B cell (primary cell): Measurements from ENCODE around the gene ADO. TPM values are rescaled to one million over a fixed set of nuclear protein-coding genes. Genes with fewer than 3 reads are reported as not detected.

ENCODE experiments used
- ATAC-seq: fragments of 200-7000 bp; cut with Tn5 transposase; one replicate; pipeline ENCODE4 v1.10.0; 2021; ENCODE audit warnings: low read depth, mild to moderate bottlenecking, moderate number of reproducible peaks, moderate library complexity
- CTCF ChIA-PET: fragments of 350-600 bp; sonication (Branson Sonifier 250); formaldehyde crosslinking; loops from one replicate; lab custom pipeline; 2021; ENCODE audit warnings: antibody characterized with exemption, inconsistent platforms; lab: Charles Lee
- POLR2A ChIA-PET: fragments of 350-600 bp; sonication (Branson Sonifier 250); formaldehyde crosslinking; loops from one replicate; lab custom pipeline; 2021; ENCODE audit warnings: antibody characterized with exemption; lab: Charles Lee
- DNase-seq: peaks from one replicate; pipeline ENCODE4 v3.0.0; 2013
- H2AFZ ChIP-seq: 2 replicates; pipeline ENCODE4 v1.6.1; 2012; ENCODE audit warnings: mild to moderate bottlenecking, low read depth, low read length; ENCODE audit not compliant: insufficient read depth, poor library complexity, severe bottlenecking
- H3K27ac ChIP-seq, 2 donors: 1 replicate in 1 of 2; 2 replicates in 1 of 2; pipeline ENCODE4 v1.5.1; 2012 to 2013; ENCODE audit warnings: low read length in 2 of 2, mild to moderate bottlenecking in 2 of 2, moderate library complexity in 1 of 2
- H3K27me3 ChIP-seq, 4 experiments: fragments of 200-600 bp in 1 of 4; sonication (generic) in 1 of 4; replicated peaks in 1 of 4; 1 replicate in 2 of 4; 2 replicates in 2 of 4; pipeline versions ENCODE4 v1.6.1 to v1.7.0; 2013 to 2016; ENCODE audit warnings: low read length in 3 of 4, mild to moderate bottlenecking in 2 of 4, mixed read lengths in 1 of 4, moderate library complexity in 1 of 4; ENCODE audit not compliant: insufficient read depth in 4 of 4, control insufficient read depth in 3 of 4; ENCODE audit errors: control extremely low read depth in 1 of 4
- H3K36me3 ChIP-seq, 2 experiments: replicated peaks in 1 of 2; 1 replicate in 1 of 2; 2 replicates in 1 of 2; pipeline versions ENCODE4 v1.6.1 to v1.7.1; 2013; ENCODE audit warnings: low read length in 1 of 2; ENCODE audit not compliant: insufficient read depth in 2 of 2, control insufficient read depth in 1 of 2; ENCODE audit errors: control extremely low read depth in 1 of 2, extremely low read depth in 1 of 2
- H3K4me1 ChIP-seq, 2 donors: fragments of 200-600 bp in 1 of 2; sonication (generic) in 1 of 2; 1 replicate in 1 of 2; 2 replicates in 1 of 2; pipeline versions ENCODE4 v1.5.1 to v1.6.1; 2013 to 2017; ENCODE audit warnings: low read length in 2 of 2; ENCODE audit not compliant: control insufficient read depth in 2 of 2, insufficient read depth in 2 of 2
- H3K4me2 ChIP-seq: replicated peaks from 2 replicates; pipeline ENCODE3; 2012; ENCODE audit warnings: mild to moderate bottlenecking, low read depth, low read length; ENCODE audit not compliant: poor library complexity, severe bottlenecking
- H3K4me3 ChIP-seq, 5 experiments: fragments of 200-600 bp in 1 of 5; sonication (generic) in 1 of 5; 1 replicate in 3 of 5; 2 replicates in 2 of 5; pipeline versions ENCODE4 v1.5.1 to v1.7.0; 2011 to 2016; ENCODE audit warnings: low read length in 4 of 5, mild to moderate bottlenecking in 4 of 5, low read depth in 2 of 5, control low read depth in 1 of 5, moderate library complexity in 1 of 5; ENCODE audit not compliant: insufficient read depth in 1 of 5; ENCODE audit errors: control extremely low read depth in 1 of 5, extremely low read depth in 1 of 5
- H3K79me2 ChIP-seq: fragments of 200-600 bp; sonication (generic); one replicate; pipeline ENCODE4 v1.6.0; 2016; ENCODE audit warnings: low read length; ENCODE audit not compliant: control insufficient read depth, insufficient read depth
- H3K9ac ChIP-seq: fragments of 200-600 bp; sonication (generic); 2 replicates; pipeline ENCODE4 v1.6.1; 2017; ENCODE audit warnings: mild to moderate bottlenecking, low read length, moderate library complexity
- H3K9me3 ChIP-seq, 3 donors: one replicate each; pipeline versions ENCODE4 v1.6.1 to v1.7.1; 2013; ENCODE audit warnings: low read length in 2 of 3; ENCODE audit not compliant: control insufficient read depth in 2 of 3, insufficient read depth in 1 of 3; ENCODE audit errors: control extremely low read depth in 1 of 3
- H4K20me1 ChIP-seq: 2 replicates; pipeline ENCODE4 v1.6.0; 2012; ENCODE audit warnings: mild to moderate bottlenecking, low read length; ENCODE audit not compliant: insufficient read depth, control insufficient read depth, poor library complexity, severe bottlenecking
- H3K27ac Mint-ChIP-seq: one replicate; pipeline ENCODE4 v1.8.0; 2021; ENCODE audit warnings: mixed read lengths
- H3K27me3 Mint-ChIP-seq: one replicate; pipeline ENCODE4 v1.8.0; 2021; ENCODE audit warnings: mixed read lengths
- H3K4me1 Mint-ChIP-seq: one replicate; pipeline ENCODE4 v1.8.0; 2021; ENCODE audit warnings: mixed read lengths
- H3K4me3 Mint-ChIP-seq: one replicate; pipeline ENCODE4 v1.8.0; 2021; ENCODE audit warnings: mixed read lengths
- H3K9me3 Mint-ChIP-seq: one replicate; pipeline ENCODE4 v1.8.0; 2022; ENCODE audit warnings: mixed read lengths; ENCODE audit not compliant: insufficient read depth
- CTCF ChIP-seq: fragments of 200-600 bp; IDR thresholded peaks from one replicate; pipeline ENCODE4 v1.8.0; 2022; ENCODE audit warnings: antibody characterized with exemption, mild to moderate bottlenecking
- EZH2 ChIP-seq: IDR thresholded peaks from 2 replicates; pipeline ENCODE4 v1.6.1; 2012; ENCODE audit warnings: borderline replicate concordance, low read depth, mild to moderate bottlenecking, moderate library complexity, low read length; ENCODE audit not compliant: insufficient read depth, poor library complexity, severe bottlenecking
- WGBS: methylation state at CpG from one replicate; pipeline ENCODE4 v1.1.5; 2013; ENCODE audit warnings: missing lambda C conversion rate; ENCODE audit not compliant: insufficient coverage; 5-methylcytosine and 5-hydroxymethylcytosine counted together
- intact Hi-C: fragments of 100-400 bp; cut with micrococcal nuclease; formaldehyde crosslinking; loops from one replicate; pipeline ENCODE4 v1.10.0; 2022
- polyA plus RNA-seq: library from polyadenylated mRNA; depleted of rRNA; stranded (reverse); fragments of >200 nt; gene quantifications from 2 replicates; pipeline ENCODE4 v1.2.3, GENCODE V29; 2012
- total RNA-seq, 2 donors: library from RNA; stranded (reverse); fragments of 120-200 nt in 1 of 2; gene quantifications; 1 replicate in 1 of 2; 2 replicates in 1 of 2; pipeline versions ENCODE4 v1.2.3 to v1.2.4, GENCODE V29; 2013 to 2022

ADO gene
- total and polyA plus RNA-seq, 2 donors (not counting 1 experiment from before 2014, with no cell fraction given): 9.4 to 18.4 TPM

GRCh38 chr10:62853710-62854109, 49.2 kb downstream of the ADO start:
- Histone ChIP-seq H3K4me1 (peaks cover 39 to 46% of the 10 kb centered on the region in 2 donors), H3K9me3 (no peaks in the 10 kb centered on the region), H3K4me3 (peak overlapping the region in 1 of 5 experiments; percentile 20), H3K79me2 (no peaks in the 10 kb centered on the region), H3K27me3 (no peaks in the 10 kb centered on the region), H3K9ac (peak overlapping the region; percentile 18), H3K27ac (no peak overlapping the region), H4K20me1 (no peaks in the 10 kb centered on the region), H3K4me2 (peak overlapping the region; percentile 61), H2AFZ (peak overlapping the region; percentile 39), H3K36me3 (no peaks in the 10 kb centered on the region)
- ChIA-PET CTCF (interaction anchor here (1.1 kb wide), 1 partner anchor 22 kb away, joined by 3 read pairs; no protein-coding TSS in a partner anchor), POLR2A (interaction anchor here (0.7 kb wide), 1 partner anchor 1221 kb away, joined by 4 read pairs; no protein-coding TSS in a partner anchor)
- intact Hi-C loops: no loop called here
- no peak for ATAC-seq
- peaks cover 41% of the 10 kb centered on the region for H3K4me1 Mint-ChIP-seq
- no peak overlapping the region for H3K27ac Mint-ChIP-seq
- no peaks in the 10 kb centered on the region for H3K27me3 Mint-ChIP-seq
- H3K9me3 Mint-ChIP-seq: no peaks in the 10 kb centered on the region
- peak; percentile 6 for DNase-seq
- peak overlapping the region; percentile 72 for H3K4me3 Mint-ChIP-seq
- TF ChIP-seq EZH2 (no peak), CTCF (no peak)
- 8% methylated on average over 4 of the region's 5 CpGs for WGBS

- Mint-ChIP-seq H3K4me1 (peaks cover 41% of the 10 kb centered on the region), H3K27ac (no peak overlapping the region), H3K9me3 (no peaks in the 10 kb centered on the region), H3K4me3 (no peak overlapping the region), H3K27me3 (no peaks in the 10 kb centered on the region)
- CTCF ChIA-PET: interaction anchor here (0.6 kb wide), 1 partner anchor 274 kb away, joined by 3 read pairs; no protein-coding TSS in a partner anchor
- no peaks in the 10 kb centered on the region for H3K36me3 ChIP-seq
- no peak for TF ChIP-seq EZH2
- no peak for TF ChIP-seq CTCF
- H2AFZ ChIP-seq: no peak overlapping the region
- H3K79me2 ChIP-seq: no peaks in the 10 kb centered on the region
- WGBS: no CpG with 5 or more reads among the region's 4 CpGs
- no peaks in the 10 kb centered on the region for H3K9me3 ChIP-seq
- H3K27me3 ChIP-seq: no peaks in the 10 kb centered on the region
- ATAC-seq: no peak
- intact Hi-C loops: no loop called here
- H3K27ac ChIP-seq: no peak overlapping the region
- no peak overlapping the region for H3K4me2 ChIP-seq
- no peak overlapping the region for H3K4me3 ChIP-seq
- POLR2A ChIA-PET: no interaction called here
- no peaks in the 10 kb centered on the region for H4K20me1 ChIP-seq
- H3K9ac ChIP-seq: no peak overlapping the region
- no peak for DNase-seq
- H3K4me1 ChIP-seq: peaks cover 36 to 40% of the 10 kb centered on the region in 2 donors
These were observed 51.5 kb downstream of the ADO start for GRCh38 chr10:62856021-62856420.
